Measurements from ENCODE around the gene RHOA.

GRCh38 chr3:49403891-49404290, 7.9 kb downstream of the RHOA start:
- no peak for TF ChIP-seq POLR2A (IDR thresholded peaks at IDR 0.05; ENCODE audit: borderline replicate concordance, extremely low read depth, insufficient read depth, insufficient read length)
- TF ChIP-seq CTCF (IDR thresholded peaks at IDR 0.05 in 2 of 3, conservative IDR thresholded peaks at IDR 0.05 in 1 of 3; ENCODE audit: borderline replicate concordance in 1 of 3, insufficient read depth in 1 of 3, low read depth in 2 of 3, low read length in 2 of 3) = no peak
- no peak for TF ChIP-seq EZH2 (IDR thresholded peaks at IDR 0.05)
- no peak for TF ChIP-seq FOSL1 (IDR thresholded peaks at IDR 0.05; ENCODE audit: low read depth)
- no peak for TF ChIP-seq MAX (IDR thresholded peaks at IDR 0.05)
- no peak for TF ChIP-seq ZFX (IDR thresholded peaks at IDR 0.05)
- TF ChIP-seq EGR1 (IDR thresholded peaks at IDR 0.05; ENCODE audit: low read depth) = no peak
- TF ChIP-seq SIN3A (IDR thresholded peaks at IDR 0.05; ENCODE audit: low read depth) = no peak
- no peak for TF ChIP-seq CEBPB (IDR thresholded peaks at IDR 0.05; ENCODE audit: low read depth)
- no peak for TF ChIP-seq POLR2AphosphoS5 (IDR thresholded peaks at IDR 0.05; ENCODE audit: low read depth, low read length)
- no peak for TF ChIP-seq ZBTB33 (IDR thresholded peaks at IDR 0.05; ENCODE audit: extremely low read depth, insufficient replicate concordance, low read length)
- TF ChIP-seq JUND (IDR thresholded peaks at IDR 0.05) = no peak
- no peak for TF ChIP-seq SRF (IDR thresholded peaks at IDR 0.05; ENCODE audit: low read depth)
- TF ChIP-seq RAD21 (IDR thresholded peaks at IDR 0.05; ENCODE audit: low read depth) = no peak
